Smooth muscle cell (in vitro differentiated cells): ENCODE results near the gene TAS2R50. TPM values are rescaled to one million over a fixed set of nuclear protein-coding genes. Genes with fewer than 3 reads are reported as not detected.
A peak's percentile ranks its signal among the peaks of the same experiment; 100 is the strongest.

Experiments used
- DNase-seq: peaks from one replicate; lab custom pipeline; 2025; ENCODE audit not compliant: unreplicated experiment; lab: John Stamatoyannopoulos, UW
- H2AFZ ChIP-seq: fragments of 200-600 bp; sonication (generic); 2 replicates; pipeline ENCODE4 v1.6.0; 2016; ENCODE audit warnings: antibody characterized with exemption, low read depth, mild to moderate bottlenecking
- H3F3A ChIP-seq: fragments of 200-600 bp; sonication (generic); 2 replicates; pipeline ENCODE4 v1.6.0; 2017; ENCODE audit warnings: antibody characterized with exemption, low read depth
- H3K27ac ChIP-seq: fragments of 200-600 bp; sonication (generic); 2 replicates; pipeline ENCODE4 v1.5.1; 2016; ENCODE audit warnings: low read depth, mild to moderate bottlenecking
- H3K27me3 ChIP-seq: fragments of 200-600 bp; sonication (generic); 2 replicates; pipeline ENCODE4 v1.6.1; 2016; ENCODE audit warnings: low read depth, mild to moderate bottlenecking
- H3K36me3 ChIP-seq: fragments of 200-600 bp; sonication (generic); 2 replicates; pipeline ENCODE4 v1.5.1; 2016; ENCODE audit warnings: low read depth
- H3K4me1 ChIP-seq: fragments of 200-600 bp; sonication (generic); 2 replicates; pipeline ENCODE4 v1.5.1; 2016; ENCODE audit warnings: low read depth
- H3K4me2 ChIP-seq: fragments of 200-600 bp; sonication (generic); 2 replicates; pipeline ENCODE4 v1.6.0; 2016; ENCODE audit warnings: mild to moderate bottlenecking
- H3K4me3 ChIP-seq: fragments of 200-600 bp; sonication (generic); 2 replicates; pipeline ENCODE4 v1.5.1; 2016; ENCODE audit warnings: mild to moderate bottlenecking
- H3K79me2 ChIP-seq: fragments of 200-600 bp; sonication (generic); 2 replicates; pipeline ENCODE4 v1.6.0; 2016; ENCODE audit warnings: low read depth, mild to moderate bottlenecking
- H3K9ac ChIP-seq: fragments of 200-600 bp; sonication (generic); 2 replicates; pipeline ENCODE4 v1.6.0; 2016; ENCODE audit warnings: low read depth
- H3K9me3 ChIP-seq: fragments of 200-600 bp; sonication (generic); replicated peaks from 2 replicates; pipeline ENCODE4 v1.5.1; 2016; ENCODE audit warnings: low read depth
- H4K20me1 ChIP-seq: fragments of 200-600 bp; sonication (generic); 2 replicates; pipeline ENCODE4 v1.6.0; 2016; ENCODE audit warnings: low read depth
- WGBS: methylation state at CpG from one replicate; pipeline ENCODE4 v1.1.7; 2016; ENCODE audit warnings: low lambda C conversion rate; 5-methylcytosine and 5-hydroxymethylcytosine counted together
- polyA plus RNA-seq: library from polyadenylated mRNA; unstranded; fragments of >200 nt; fragmentation: Nextera tagmentation; extraction: Ambion mirVana; gene quantifications from 2 replicates; pipeline ENCODE4 v1.2.1, GENCODE V29; 2016
- total RNA-seq: library from RNA; depleted of rRNA; stranded (reverse); fragments of >200 nt; gene quantifications from 2 replicates; pipeline ENCODE4 v1.2.3, GENCODE V29; 2014
- TF ChIP-seq, protein P1 (sequence below): fragments of 200-600 bp; sonication (generic); IDR thresholded peaks from 2 replicates; pipeline ENCODE4 v1.5.1; 2017; ENCODE audit warnings: borderline replicate concordance, mild to moderate bottlenecking, antibody characterized with exemption; ENCODE audit not compliant: insufficient read depth, poor library complexity, severe bottlenecking

TAS2R50 gene
- total and polyA plus RNA-seq, 2 experiments from 2014 or later = 1.8 TPM; not detected in 1

DNA sequence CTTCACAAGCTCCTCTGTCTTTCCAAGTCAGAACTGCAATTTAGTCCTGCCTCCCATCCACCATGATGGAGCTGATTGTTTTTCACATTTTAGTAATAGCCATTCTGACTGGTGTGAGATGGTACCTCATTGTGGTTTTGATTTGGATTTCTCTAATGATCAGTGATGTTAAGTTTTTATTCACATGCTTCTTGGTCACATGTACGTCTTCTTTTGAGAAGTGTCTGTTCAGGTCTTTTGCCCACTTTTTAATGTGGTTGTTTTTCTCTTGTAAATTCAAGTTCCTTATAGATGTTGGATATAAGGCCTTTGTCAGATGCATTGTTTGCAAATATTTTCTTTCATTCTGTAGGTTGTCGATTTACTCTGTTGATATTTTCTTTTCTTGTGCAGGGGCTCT lies 43.5 kb downstream of the TAS2R50 start:
- Histone ChIP-seq H3K4me1 (no peaks in the 10 kb centered on the region), H3K4me2 (no peak overlapping the region), H3K27me3 (no peaks in the 10 kb centered on the region), H3K27ac (peak overlapping the region; percentile 85), H3K9ac (no peak overlapping the region), H4K20me1 (no peaks in the 10 kb centered on the region), H2AFZ (no peak overlapping the region), H3K9me3 (no peaks in the 10 kb centered on the region), H3K4me3 (no peak overlapping the region), H3K79me2 (no peaks in the 10 kb centered on the region), H3F3A (peaks cover 10% of the 10 kb centered on the region), H3K36me3 (no peaks in the 10 kb centered on the region)
- WGBS = 95% methylated on average over 2 of the region's 2 CpGs
- DNase-seq = no peak
- TF ChIP-seq, protein P1, sequence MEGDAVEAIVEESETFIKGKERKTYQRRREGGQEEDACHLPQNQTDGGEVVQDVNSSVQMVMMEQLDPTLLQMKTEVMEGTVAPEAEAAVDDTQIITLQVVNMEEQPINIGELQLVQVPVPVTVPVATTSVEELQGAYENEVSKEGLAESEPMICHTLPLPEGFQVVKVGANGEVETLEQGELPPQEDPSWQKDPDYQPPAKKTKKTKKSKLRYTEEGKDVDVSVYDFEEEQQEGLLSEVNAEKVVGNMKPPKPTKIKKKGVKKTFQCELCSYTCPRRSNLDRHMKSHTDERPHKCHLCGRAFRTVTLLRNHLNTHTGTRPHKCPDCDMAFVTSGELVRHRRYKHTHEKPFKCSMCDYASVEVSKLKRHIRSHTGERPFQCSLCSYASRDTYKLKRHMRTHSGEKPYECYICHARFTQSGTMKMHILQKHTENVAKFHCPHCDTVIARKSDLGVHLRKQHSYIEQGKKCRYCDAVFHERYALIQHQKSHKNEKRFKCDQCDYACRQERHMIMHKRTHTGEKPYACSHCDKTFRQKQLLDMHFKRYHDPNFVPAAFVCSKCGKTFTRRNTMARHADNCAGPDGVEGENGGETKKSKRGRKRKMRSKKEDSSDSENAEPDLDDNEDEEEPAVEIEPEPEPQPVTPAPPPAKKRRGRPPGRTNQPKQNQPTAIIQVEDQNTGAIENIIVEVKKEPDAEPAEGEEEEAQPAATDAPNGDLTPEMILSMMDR = no peak

DNA sequence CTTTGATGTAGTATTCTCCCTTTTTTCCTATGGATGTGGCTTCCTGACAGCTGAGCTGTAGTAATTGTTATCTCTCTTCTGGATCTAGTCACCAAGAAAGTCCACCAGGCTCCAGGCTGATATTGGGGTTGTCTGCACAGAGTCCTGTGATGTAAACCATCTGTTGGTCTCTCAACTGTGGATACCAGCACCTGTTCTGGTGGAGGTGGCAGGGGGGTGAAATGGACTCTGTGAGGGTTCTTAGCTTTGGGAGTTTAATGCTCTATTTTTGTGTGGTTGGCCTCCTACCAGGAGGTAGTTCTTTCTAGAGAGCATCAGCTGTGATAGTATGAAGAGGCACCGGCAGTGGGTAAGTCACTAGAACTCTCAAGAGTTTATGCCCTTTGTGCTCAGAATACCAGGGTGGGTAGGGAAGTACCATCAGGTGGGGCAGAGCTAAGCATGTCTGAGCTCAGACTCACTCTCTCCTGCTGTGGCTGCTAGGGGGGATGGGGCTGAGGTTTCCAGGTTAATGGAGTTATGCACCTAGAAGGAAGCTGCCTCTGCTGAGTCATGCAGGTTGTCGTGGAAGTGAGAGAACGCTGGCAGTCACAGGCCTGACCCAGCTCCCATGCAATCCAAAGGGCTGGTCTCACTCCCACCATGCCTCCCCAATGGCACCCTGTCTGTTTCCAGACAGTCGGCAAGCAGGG lies 44.6 kb downstream of the TAS2R50 start:
- no peak for DNase-seq
- H3K4me3 ChIP-seq = no peak overlapping the region
- no peaks in the 10 kb centered on the region for H4K20me1 ChIP-seq
- WGBS = 52% methylated on average over 4 of the region's 4 CpGs
- H3K27me3 ChIP-seq = no peaks in the 10 kb centered on the region
- H3F3A ChIP-seq = peaks cover 10% of the 10 kb centered on the region
- H3K79me2 ChIP-seq = no peaks in the 10 kb centered on the region
- no peaks in the 10 kb centered on the region for H3K9me3 ChIP-seq
- no peak overlapping the region for H2AFZ ChIP-seq
- TF ChIP-seq, protein P1 = no peak
- H3K4me2 ChIP-seq = no peak overlapping the region
- peak overlapping the region; percentile 85 for H3K27ac ChIP-seq
- no peaks in the 10 kb centered on the region for H3K36me3 ChIP-seq
- peak overlapping the region; percentile 50 for H3K9ac ChIP-seq
- H3K4me1 ChIP-seq = no peaks in the 10 kb centered on the region

DNA sequence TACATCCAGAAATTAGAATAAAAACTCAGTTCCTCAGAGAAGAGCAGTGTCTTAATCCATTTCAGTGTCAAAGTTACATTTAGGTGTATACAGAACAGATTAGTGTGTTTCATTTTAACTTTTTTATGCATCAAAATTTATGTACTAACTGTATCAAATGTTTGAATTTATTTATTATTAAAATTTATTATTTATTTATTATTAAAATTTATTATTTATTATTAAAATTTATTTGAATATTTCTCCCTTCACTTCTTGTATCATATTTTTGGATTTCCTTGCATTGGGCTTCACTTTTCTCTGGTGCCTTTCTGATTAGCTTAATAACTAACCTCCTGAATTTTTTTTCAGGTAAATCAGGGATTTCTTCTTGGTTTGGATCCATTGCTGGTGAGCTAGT lies 45.3 kb downstream of the TAS2R50 start:
- Histone ChIP-seq H4K20me1 (no peaks in the 10 kb centered on the region), H3K79me2 (no peaks in the 10 kb centered on the region), H3K27ac (peak overlapping the region; percentile 85), H2AFZ (no peak overlapping the region), H3K27me3 (no peaks in the 10 kb centered on the region), H3F3A (peaks cover 10% of the 10 kb centered on the region), H3K9me3 (no peaks in the 10 kb centered on the region), H3K4me3 (no peak overlapping the region), H3K4me1 (no peaks in the 10 kb centered on the region), H3K36me3 (no peaks in the 10 kb centered on the region), H3K4me2 (peak overlapping the region; percentile 1), H3K9ac (peak overlapping the region; percentile 64)
- no peak for DNase-seq
- TF ChIP-seq, protein P1 = no peak

DNA sequence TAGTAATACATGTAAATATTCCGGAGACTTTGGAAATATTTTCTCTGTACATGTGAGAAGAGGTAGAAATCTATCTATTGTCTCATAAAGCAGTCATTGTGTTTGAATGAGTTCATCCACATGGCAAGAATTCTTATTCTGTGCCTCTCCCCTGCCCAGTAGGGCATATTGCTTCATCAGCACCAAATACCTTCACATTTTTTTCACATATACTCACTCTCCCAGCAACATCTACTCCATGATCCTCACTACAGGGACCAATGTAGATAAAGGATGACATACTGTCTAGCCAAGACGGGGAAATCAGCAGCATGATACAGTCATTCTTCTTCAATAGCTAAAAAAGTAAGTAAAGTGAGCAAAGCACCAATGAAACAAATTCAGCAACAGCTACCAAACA lies 46.3 kb downstream of the TAS2R50 start:
- Histone ChIP-seq H3K4me2 (peak overlapping the region; percentile 1), H3F3A (peaks cover 10% of the 10 kb centered on the region), H3K36me3 (no peaks in the 10 kb centered on the region), H3K4me3 (no peak overlapping the region), H4K20me1 (no peaks in the 10 kb centered on the region), H3K9ac (peak overlapping the region; percentile 64), H3K9me3 (no peaks in the 10 kb centered on the region), H3K27me3 (no peaks in the 10 kb centered on the region), H3K4me1 (no peaks in the 10 kb centered on the region), H2AFZ (no peak overlapping the region), H3K79me2 (no peaks in the 10 kb centered on the region), H3K27ac (peak overlapping the region; percentile 85)
- TF ChIP-seq, protein P1 = no peak
- WGBS = 62% methylated on average over 2 of the region's 2 CpGs
- DNase-seq = no peak
